Measurements from ENCODE around the gene ATG9A.
A peak's percentile ranks its signal among the peaks of the same experiment; 100 is the strongest.
"Not testable (repeated sequence)": the region's sequence is repeated elsewhere in the genome, so short reads cannot be mapped to it uniquely, and the experiment has no call there.

Gene ATG9A
- 9.7 to 46.7 (median 32.9) reads per million in 18 experiments for total RNA-seq

- peak; percentile 99 for DNase-seq
These were observed at the start of gene ATG9A, which contains the start of gene ANKZF1 for GRCh38 chr2:219229305-219230058. Gene ATG9A, minus strand, starts transcription at chr2:219229636. Its CDS starts 1,612 bp downstream, at chr2:219228024. Gene ANKZF1, plus strand, starts transcription at chr2:219229806. Its CDS starts 452 bp downstream, at chr2:219230258.

- no peak for DNase-seq
These were observed 49.3 kb upstream of the ATG9A start for GRCh38 chr2:219278655-219279150.

- peak; percentile 63 to 68 for DNase-seq
These were observed 48.5 kb upstream of the ATG9A start for GRCh38 chr2:219277703-219278654.

GRCh38 chr2:219274361-219274921, 45.0 kb upstream of the ATG9A start:
- no peak for DNase-seq

- no peak for DNase-seq
These were observed 44.5 kb upstream of the ATG9A start for GRCh38 chr2:219273937-219274336.

DNA sequence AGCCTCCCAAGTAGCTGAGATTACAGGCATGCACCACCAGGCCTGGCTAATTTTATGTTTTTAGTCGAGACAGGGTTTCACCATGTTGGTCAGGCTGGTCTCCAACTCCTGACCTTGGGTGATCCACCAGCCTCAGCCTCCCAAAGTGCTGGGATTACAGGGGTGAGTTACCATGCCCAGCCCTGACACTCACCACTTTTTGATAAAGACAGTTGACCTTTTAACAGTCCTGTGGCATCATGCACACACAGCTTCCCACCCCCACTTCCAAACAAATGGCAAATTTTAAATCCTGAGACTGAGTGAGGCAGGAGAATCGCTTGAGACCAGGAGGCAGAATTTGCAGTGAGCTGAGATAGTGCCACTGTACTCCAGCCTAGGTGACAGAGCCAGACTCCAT, 43.6 kb upstream of the ATG9A start:
- peak in 1 of 2 donors; percentile 17 for DNase-seq

DNA sequence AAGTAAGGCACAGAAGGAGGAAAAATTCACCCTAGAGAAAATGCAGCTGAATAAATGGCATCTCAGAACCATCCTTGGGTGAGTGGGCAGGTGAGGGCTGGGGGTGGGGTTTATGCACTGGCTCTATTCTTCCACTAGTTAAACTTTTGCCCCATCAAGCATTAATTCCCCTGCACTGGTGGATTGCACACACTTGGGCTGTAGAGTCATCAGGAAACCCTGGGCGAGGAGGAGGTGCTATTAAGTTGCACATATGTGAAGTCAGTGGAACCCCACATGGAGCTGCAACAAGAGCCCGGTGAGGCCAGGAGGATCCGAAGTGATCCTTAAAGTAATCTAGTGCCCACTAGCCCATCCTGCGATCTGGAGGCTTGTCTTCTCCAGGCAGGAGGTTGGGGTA, 42.9 kb upstream of the ATG9A start:
- DNase-seq, result no peak

GRCh38 chr2:219271021-219271420, 41.6 kb upstream of the ATG9A start:
- no peak for DNase-seq

GRCh38 chr2:219270055-219270372, 40.6 kb upstream of the ATG9A start:
- DNase-seq, result no peak

GRCh38 chr2:219269362-219270054, 40.1 kb upstream of the ATG9A start:
- DNase-seq, result no peak

GRCh38 chr2:219268294-219268693, 38.9 kb upstream of the ATG9A start:
- no peak for DNase-seq

- DNase-seq, result no peak
These were observed 37.5 kb upstream of the ATG9A start for GRCh38 chr2:219266886-219267285.

GRCh38 chr2:219266232-219266631, 36.8 kb upstream of the ATG9A start:
- no peak for DNase-seq

- DNase-seq, result no peak
These were observed 31.8 kb upstream of the ATG9A start for GRCh38 chr2:219261024-219261855.

DNA sequence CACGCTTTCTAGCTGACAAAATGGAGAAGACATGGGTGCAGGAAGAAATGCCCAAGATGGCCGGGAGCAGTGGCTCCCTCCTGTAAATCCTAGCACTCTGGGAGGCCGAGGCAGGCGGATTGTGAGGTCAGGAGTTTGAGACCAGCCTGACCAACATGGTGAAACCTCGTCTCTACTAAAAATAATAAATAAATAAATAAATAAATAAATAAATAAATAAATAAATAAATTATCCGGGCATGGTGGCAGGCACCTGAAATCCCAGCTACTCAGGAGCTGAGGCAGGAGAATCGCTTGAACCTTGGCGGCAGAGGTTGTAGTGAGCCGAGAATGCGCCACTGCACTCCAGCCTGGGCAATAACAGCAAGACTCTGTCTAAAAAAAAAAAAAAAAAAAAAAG, 29.5 kb upstream of the ATG9A start:
- not testable (repeated sequence) for DNase-seq

GRCh38 chr2:219254590-219255201, 25.3 kb upstream of the ATG9A start:
- DNase-seq, result peak; percentile 49 to 72

- DNase-seq, result peak; percentile 81 to 90
These were observed 24.5 kb upstream of the ATG9A start, which contains the start of gene TUBA4A for GRCh38 chr2:219253753-219254589. Gene TUBA4A, minus strand, starts transcription at chr2:219253918. Its CDS starts 60 bp downstream, at chr2:219253858.

DNA sequence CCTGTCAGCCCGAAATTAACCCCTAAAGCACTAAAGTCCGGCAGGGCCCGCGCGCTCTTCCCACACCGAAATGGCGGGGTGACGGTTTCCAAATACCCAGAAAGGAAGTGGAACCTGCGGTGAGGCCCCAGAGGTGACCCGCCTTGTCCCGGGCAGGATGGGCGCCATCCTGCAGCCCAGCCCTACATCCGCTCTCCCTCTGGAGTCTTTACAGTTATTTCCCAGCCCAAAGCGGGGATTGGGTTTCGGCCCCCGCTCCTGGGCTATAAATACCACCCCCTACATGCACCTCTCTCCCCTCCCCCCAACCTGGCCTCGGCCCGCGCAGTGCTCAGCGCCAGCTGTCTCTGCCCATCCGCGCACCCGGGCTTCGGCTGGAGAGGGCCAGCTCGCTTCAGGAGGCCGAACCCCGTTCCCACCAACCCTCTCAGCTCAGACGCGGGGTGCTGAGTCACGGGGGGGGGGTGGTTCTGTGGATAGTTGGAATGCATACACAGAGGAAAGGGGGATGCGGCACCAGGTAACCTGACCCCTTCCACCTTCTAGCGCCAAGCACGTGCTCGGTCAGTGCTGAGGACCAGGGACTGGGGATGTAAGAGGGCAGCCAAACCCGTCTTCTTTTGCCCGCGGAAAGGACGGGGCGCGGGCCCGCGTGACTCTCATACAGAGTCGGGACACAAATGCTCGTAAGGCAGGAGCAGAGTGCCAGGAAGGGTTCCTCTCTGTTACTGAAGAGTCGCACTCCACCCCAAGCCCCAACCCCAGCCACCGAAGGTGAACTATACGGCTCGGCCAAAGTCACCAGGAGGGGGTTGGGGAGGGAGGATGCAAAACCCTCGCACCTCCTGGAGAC, 23.7 kb upstream of the ATG9A start, which contains the start of gene TUBA4B:
TUBA4B (plus strand) TSS at position 344 of the 853 bp plus-strand sequence; CDS start at position 509, 165 bp downstream.
- peak; percentile 37 to 43 for DNase-seq

DNA sequence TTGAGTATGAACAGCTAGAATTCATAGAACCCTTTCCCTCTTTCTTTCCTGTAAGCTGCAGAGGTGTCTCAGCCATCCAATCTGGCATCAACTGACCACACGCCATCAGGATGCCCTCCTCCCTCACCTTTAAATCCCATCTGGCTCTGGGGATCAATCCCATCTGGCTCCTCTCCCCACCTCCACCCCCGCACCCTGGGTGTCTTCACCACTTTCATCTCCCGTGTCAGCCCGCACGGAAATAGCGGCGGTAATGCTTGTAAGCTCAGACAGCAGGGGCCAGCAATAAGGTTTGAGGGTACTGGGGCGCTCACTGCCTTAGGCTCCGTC, 23.1 kb upstream of the ATG9A start:
- DNase-seq, result no peak

Measured in inflammatory macrophage (primary cell).